H1 (cell line): ENCODE measurements around the gene IL17REL. TPM values are rescaled to one million over a fixed set of nuclear protein-coding genes. Genes with fewer than 3 reads are reported as not detected.

ENCODE experiments used
- CTCF ChIA-PET: fragments of 300-600 bp; sonication (Branson Sonifier 250); formaldehyde crosslinking; loops from one replicate; lab custom pipeline; 2021; ENCODE audit not compliant: partially characterized antibody; lab: Charles Lee
- POLR2A ChIA-PET: fragments of 300-600 bp; sonication (Branson Sonifier 250); formaldehyde crosslinking; loops from one replicate; lab custom pipeline; 2021; ENCODE audit warnings: inconsistent platforms; ENCODE audit not compliant: partially characterized antibody; lab: Charles Lee
- DNase-seq, 2 experiments: peaks; one replicate each; pipeline versions ENCODE4 v3.0.0 to v3.0.0-alpha.2; 2010 to 2022; ENCODE audit warnings: low spot score in 2 of 2, low read depth in 1 of 2, mixed read lengths in 1 of 2
- FAIRE-seq: peaks from 2 replicates; lab custom pipeline; 2011; peaks lifted over from hg19 to GRCh38; lab: Jason Lieb, UNC
- H2AFZ ChIP-seq: 2 replicates; pipeline ENCODE4 v1.8.1; 2012; ENCODE audit warnings: low read length, inconsistent platforms
- H2AK5ac ChIP-seq: 2 replicates; pipeline ENCODE4 v1.6.1; 2013; ENCODE audit warnings: low read depth, low read length
- H2BK120ac ChIP-seq: replicated peaks from 2 replicates; pipeline ENCODE3; 2013; ENCODE audit warnings: low read depth, low read length, inconsistent platforms
- H2BK12ac ChIP-seq: 2 replicates; pipeline ENCODE4 v1.6.1; 2013; ENCODE audit warnings: low read depth, low read length
- H2BK15ac ChIP-seq: 2 replicates; pipeline ENCODE4 v1.6.1; 2013; ENCODE audit warnings: low read length
- H2BK20ac ChIP-seq: 2 replicates; pipeline ENCODE4 v1.6.1; 2013; ENCODE audit warnings: low read length
- H2BK5ac ChIP-seq: 2 replicates; pipeline ENCODE4 v1.6.1; 2013; ENCODE audit warnings: low read depth, low read length
- H3K14ac ChIP-seq: 2 replicates; pipeline ENCODE4 v1.6.1; 2013; ENCODE audit warnings: inconsistent platforms; ENCODE audit not compliant: insufficient read length
- H3K18ac ChIP-seq: 2 replicates; pipeline ENCODE4 v1.6.1; 2013; ENCODE audit warnings: low read length; ENCODE audit errors: extremely low read depth
- H3K23ac ChIP-seq: 2 replicates; pipeline ENCODE4 v1.6.1; 2013; ENCODE audit warnings: inconsistent platforms; ENCODE audit not compliant: insufficient read length
- H3K23me2 ChIP-seq: 2 replicates; pipeline ENCODE4 v1.6.1; 2013; ENCODE audit warnings: low read depth, low read length
- H3K27ac ChIP-seq: 2 replicates; pipeline ENCODE4 v1.6.1; 2011; ENCODE audit warnings: low read depth, low read length, inconsistent platforms
- H3K27me3 ChIP-seq, 4 experiments: replicated peaks in 1 of 4; 1 replicate in 1 of 4; 2 replicates in 3 of 4; pipeline versions ENCODE4 v1.6.1 to v1.8.1; 2011 to 2013; ENCODE audit warnings: low read length in 3 of 4, mild to moderate bottlenecking in 3 of 4, inconsistent platforms in 2 of 4, mixed read lengths in 2 of 4, moderate library complexity in 1 of 4; ENCODE audit not compliant: control insufficient read depth in 3 of 4, insufficient read depth in 3 of 4; ENCODE audit errors: extremely low read depth in 1 of 4
- H3K36me3 ChIP-seq, 4 experiments: 2 replicates each; pipeline versions ENCODE4 v1.6.1 to v1.8.1; 2011 to 2013; ENCODE audit warnings: mild to moderate bottlenecking in 4 of 4, low read length in 3 of 4, moderate library complexity in 2 of 4, control low read depth in 1 of 4, inconsistent platforms in 1 of 4; ENCODE audit not compliant: insufficient read depth in 4 of 4, control insufficient read depth in 2 of 4
- H3K4ac ChIP-seq: replicated peaks from 2 replicates; pipeline ENCODE3; 2013; ENCODE audit warnings: low read length, low read depth, mixed read lengths, inconsistent platforms; ENCODE audit not compliant: insufficient read length
- H3K4me1 ChIP-seq, 4 experiments: replicated peaks in 1 of 4; 1 replicate in 1 of 4; 2 replicates in 3 of 4; pipeline versions ENCODE4 v1.6.1 to v1.8.1; 2011 to 2013; ENCODE audit warnings: low read length in 3 of 4, inconsistent platforms in 2 of 4, mixed read lengths in 1 of 4; ENCODE audit not compliant: insufficient read depth in 4 of 4, control insufficient read depth in 3 of 4
- H3K4me2 ChIP-seq, 2 experiments: 2 replicates each; pipeline versions ENCODE4 v1.6.1 to v1.8.1; 2011 to 2013; ENCODE audit warnings: low read depth in 2 of 2, low read length in 2 of 2, control low read depth in 1 of 2, inconsistent platforms in 1 of 2, mild to moderate bottlenecking in 1 of 2; ENCODE audit not compliant: insufficient read depth in 1 of 2
- H3K4me3 ChIP-seq, 4 experiments: fragments of 200-600, 300-600 bp in 1 of 4; sonication (generic), shearing (Covaris generic), sonication (Bioruptor Twin) in 1 of 4; 2 replicates each; pipeline versions ENCODE4 v1.5.1 to v1.8.1; 2011 to 2016; ENCODE audit warnings: low read length in 4 of 4, low read depth in 3 of 4, control low read depth in 2 of 4, inconsistent platforms in 2 of 4, mild to moderate bottlenecking in 2 of 4, mixed read lengths in 1 of 4, moderate library complexity in 1 of 4; ENCODE audit not compliant: insufficient read depth in 2 of 4; ENCODE audit errors: extremely low read depth in 1 of 4
- H3K56ac ChIP-seq: replicated peaks from 2 replicates; pipeline ENCODE3; 2013; ENCODE audit warnings: low read depth, mild to moderate bottlenecking, mixed read lengths, low read length, inconsistent platforms; ENCODE audit not compliant: insufficient read length
- H3K79me1 ChIP-seq: 2 replicates; pipeline ENCODE4 v1.6.1; 2013; ENCODE audit warnings: low read depth, low read length, control low read depth
- H3K79me2 ChIP-seq, 2 experiments: 2 replicates each; pipeline versions ENCODE4 v1.6.1 to v1.8.1; 2012 to 2013; ENCODE audit warnings: low read length in 2 of 2, mild to moderate bottlenecking in 2 of 2, inconsistent platforms in 1 of 2; ENCODE audit not compliant: insufficient read depth in 2 of 2, control insufficient read depth in 1 of 2
- H3K9ac ChIP-seq, 4 experiments: replicated peaks in 1 of 4; 1 replicate in 1 of 4; 2 replicates in 3 of 4; pipeline versions ENCODE4 v1.6.1 to v1.8.1; 2011 to 2013; ENCODE audit warnings: low read depth in 3 of 4, low read length in 3 of 4, control low read depth in 2 of 4, mild to moderate bottlenecking in 2 of 4, moderate library complexity in 2 of 4, inconsistent platforms in 1 of 4; ENCODE audit errors: extremely low read depth in 1 of 4
- H3K9me3 ChIP-seq, 2 experiments: 2 replicates each; pipeline versions ENCODE4 v1.6.1 to v1.8.1; 2012 to 2013; ENCODE audit warnings: mild to moderate bottlenecking in 2 of 2, moderate library complexity in 2 of 2, control low read depth in 1 of 2, inconsistent platforms in 1 of 2, low read depth in 1 of 2, low read length in 1 of 2, mixed read lengths in 1 of 2; ENCODE audit not compliant: insufficient read depth in 2 of 2
- H4K20me1 ChIP-seq, 2 experiments: replicated peaks in 1 of 2; 2 replicates each; pipeline versions ENCODE3 to v1.8.1; 2011 to 2013; ENCODE audit warnings: inconsistent platforms in 2 of 2, low read length in 2 of 2, mild to moderate bottlenecking in 1 of 2; ENCODE audit not compliant: insufficient read depth in 2 of 2, control insufficient read depth in 1 of 2
- H4K5ac ChIP-seq: 2 replicates; pipeline ENCODE4 v1.6.1; 2013; ENCODE audit warnings: low read length, low read depth, mixed read lengths, inconsistent platforms; ENCODE audit not compliant: insufficient read length
- H4K8ac ChIP-seq: 2 replicates; pipeline ENCODE4 v1.8.0; 2013; ENCODE audit warnings: mild to moderate bottlenecking, moderate library complexity, low read length, inconsistent platforms; ENCODE audit not compliant: insufficient read depth; ENCODE audit errors: extremely low read depth
- H4K91ac ChIP-seq: replicated peaks from 2 replicates; pipeline ENCODE3; 2013; ENCODE audit warnings: low read length, mixed read lengths, inconsistent platforms; ENCODE audit not compliant: insufficient read length
- HDAC2 ChIP-seq, 2 experiments: fragments of 300-600 bp in 1 of 2; sonication (generic) in 1 of 2; IDR thresholded peaks; 2 replicates each; pipeline ENCODE4 v1.6.1; 2011 to 2012; ENCODE audit warnings: low read depth in 2 of 2, low read length in 2 of 2, mild to moderate bottlenecking in 2 of 2, moderate library complexity in 2 of 2, borderline replicate concordance in 1 of 2, inconsistent platforms in 1 of 2
- RAD21 ChIP-seq, 2 experiments: IDR thresholded peaks in 1 of 2; conservative IDR thresholded peaks in 1 of 2; 2 replicates each; pipeline ENCODE4 v1.6.1; 2011; ENCODE audit warnings: low read depth in 2 of 2, low read length in 2 of 2, improper control_type of control experiment in 1 of 2, inconsistent platforms in 1 of 2, mild to moderate bottlenecking in 1 of 2, moderate library complexity in 1 of 2
- RXRA ChIP-seq: IDR thresholded peaks from 2 replicates; pipeline ENCODE4 v1.6.1; 2011; ENCODE audit warnings: low read depth, mild to moderate bottlenecking, low read length, moderate library complexity; ENCODE audit not compliant: insufficient read depth
- SRF ChIP-seq: IDR thresholded peaks from 2 replicates; pipeline ENCODE4 v1.6.1; 2011; ENCODE audit warnings: mild to moderate bottlenecking, low read depth, low read length, moderate library complexity
- SUZ12 ChIP-seq: fragments of 200-600 bp; sonication (generic); IDR thresholded peaks from 2 replicates; pipeline ENCODE4 v1.6.1; 2012; ENCODE audit warnings: mild to moderate bottlenecking, inconsistent platforms, low read length, moderate library complexity, mixed read lengths
- TAF1 ChIP-seq: IDR thresholded peaks from 2 replicates; pipeline ENCODE4 v1.6.1; 2011; ENCODE audit warnings: mild to moderate bottlenecking, low read depth, low read length
- TAF7 ChIP-seq: optimal IDR thresholded peaks from 2 replicates; pipeline ENCODE3; 2011; ENCODE audit warnings: low read depth, mild to moderate bottlenecking, inconsistent platforms, low read length, moderate library complexity, borderline replicate concordance
- TCF12 ChIP-seq: IDR thresholded peaks from 2 replicates; pipeline ENCODE4 v1.6.1; 2011; ENCODE audit warnings: low read depth, mild to moderate bottlenecking, low read length
- WGBS, 2 experiments: shearing (Covaris generic) in 1 of 2; methylation state at CpG; one replicate each; pipeline versions ENCODE4 v1.1.6 to v1.1.7; 2013 to 2015; ENCODE audit warnings: low lambda C conversion rate in 2 of 2, mixed read lengths in 2 of 2, inconsistent platforms in 1 of 2, low coverage in 1 of 2, missing lambda C conversion rate in 1 of 2; ENCODE audit not compliant: insufficient replicate concordance in 2 of 2, insufficient coverage in 1 of 2, insufficient read length in 1 of 2; ENCODE audit errors: extremely low coverage in 1 of 2, missing lambda C conversion rate in 1 of 2; 5-methylcytosine and 5-hydroxymethylcytosine counted together
- polyA plus RNA-seq, 7 experiments: library from polyadenylated mRNA; depleted of rRNA in 3 of 7; stranded (reverse) in 5 of 7; unstranded in 2 of 7; fragments of >200 nt in 5 of 7; fragments of 200-250 nt in 2 of 7; gene quantifications; 1 replicate in 5 of 7; 2 replicates in 1 of 7; 4 replicates in 1 of 7; pipeline versions ENCODE4 v1.2.1 to v1.2.3, GENCODE V29; 2011 to 2013; ENCODE audit warnings: missing spikeins in 2 of 7, mixed read lengths in 2 of 7
- total RNA-seq: library from RNA; stranded (reverse); fragmentation: NEBNext Ultra II Directional; extraction: Animal tissue kit (Norgen Biotek cat#: 25700); gene quantifications from 2 replicates; pipeline ENCODE4 v1.2.1, GENCODE V29; 2021
- TF ChIP-seq, protein P1 (sequence below): IDR thresholded peaks from 2 replicates; pipeline ENCODE4 v1.6.1; 2011; ENCODE audit warnings: low read length, improper control_type of control experiment

Gene IL17REL
- total and polyA plus RNA-seq, 2 of the 8 experiments (the other 6 are each of a cell fraction or from before 2014, with no cell fraction given) = 0.15 to 0.20 TPM

DNA sequence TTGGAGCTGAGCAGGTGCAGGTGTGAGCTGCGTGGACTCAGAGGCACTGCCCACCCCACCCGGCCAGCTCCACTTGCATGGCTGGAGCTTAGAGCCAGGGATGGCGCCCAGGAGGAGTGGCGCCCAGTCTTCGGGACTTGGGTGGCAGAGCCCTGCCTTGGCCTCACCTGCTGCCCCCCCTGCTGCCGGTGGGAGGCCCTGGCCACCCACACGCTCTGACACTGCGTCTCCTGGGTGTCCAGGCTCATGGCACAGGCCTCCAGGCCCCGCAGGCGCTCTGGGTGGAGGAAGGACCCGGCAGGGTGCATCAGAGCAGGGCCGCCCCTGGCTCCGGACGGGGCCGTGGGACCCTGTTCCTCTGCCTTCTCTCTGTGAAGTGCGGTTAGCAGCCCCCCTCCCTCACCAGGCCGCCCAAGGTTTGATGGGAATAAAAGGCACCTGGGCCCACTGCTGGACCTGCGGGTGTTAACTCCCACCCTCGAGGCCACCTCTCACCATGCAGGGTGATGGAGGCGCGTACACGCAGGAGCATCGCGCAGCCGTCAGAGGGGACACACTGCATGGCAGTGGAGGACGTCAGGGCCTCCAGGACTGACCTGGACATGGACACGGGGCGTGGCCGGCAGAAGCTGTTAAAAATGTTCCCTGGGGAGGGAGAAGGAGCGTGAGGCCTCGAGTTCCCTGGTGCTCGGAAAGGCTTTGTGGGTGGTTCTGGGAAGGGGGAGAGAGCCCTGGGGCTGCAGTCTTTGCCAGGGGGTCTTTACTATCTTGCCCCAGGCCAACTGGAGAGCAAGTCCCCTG lies 11.8 kb downstream of the IL17REL start:
- Histone ChIP-seq H4K5ac (no peak overlapping the region), H3K23me2 (peaks cover 13% of the 10 kb centered on the region), H4K8ac (peak overlapping the region; percentile 59; the same call in 1 of the 2 replicates), H3K79me2 (no peaks in the 10 kb centered on the region), H2BK15ac (no peak overlapping the region), H3K4me3 (no peak overlapping the region), H3K23ac (no peak overlapping the region), H3K4me2 (peak overlapping the region; percentile 56 to 85; a peak in 2 of 4 replicates), H3K9me3 (no peaks in the 10 kb centered on the region), H3K18ac (no peak overlapping the region), H2AFZ (no peak overlapping the region), H3K4me1 (peaks cover 0 to 15% (median 8%) of the 10 kb centered on the region in 4 experiments; a peak in 5 of 7 replicates), H3K4ac (no peak overlapping the region), H2AK5ac (0 out of 2 replicates have a peak overlapping the region, but pooled peaks have one; percentile 24), H3K27ac (no peak overlapping the region), H3K79me1 (no peaks in the 10 kb centered on the region), H4K20me1 (peaks cover 2 to 13% of the 10 kb centered on the region in 2 experiments), H3K36me3 (no peaks in the 10 kb centered on the region), H2BK20ac (no peak overlapping the region), H2BK12ac (0 out of 2 replicates have a peak overlapping the region, but pooled peaks have one; percentile 50), H3K14ac (no peak overlapping the region), H3K9ac (no peak overlapping the region), H3K27me3 (peaks cover 10 to 22% (median 12%) of the 10 kb centered on the region in 4 experiments; a peak in 6 of 7 replicates), H2BK5ac (no peak overlapping the region; the same call in 1 of the 2 replicates), H2BK120ac (no peak overlapping the region), H3K56ac (no peak overlapping the region), H4K91ac (peak overlapping the region; percentile 27)
- FAIRE-seq (no peak), DNase-seq (no peak)
- ChIA-PET CTCF (interaction anchor here (1.0 to 2.5 kb wide), 4 partner anchors 8 to 30 kb away, joined by 4 to 6 read pairs (median 4); no protein-coding TSS in a partner anchor), POLR2A (interaction anchor here (0.9 kb wide), 1 partner anchor 13 kb away, joined by 4 read pairs; no protein-coding TSS in a partner anchor)
- WGBS, 2 experiments = 84% methylated on average over 26 of the region's 32 CpGs; no CpG with 5 or more reads in 1 of the 2 experiments
- no peak for TF ChIP-seq RAD21 (IDR thresholded peaks at IDR 0.05 in 1 of 2, conservative IDR thresholded peaks at IDR 0.05 in 1 of 2; ENCODE audit: low read depth in 2 of 2, low read length in 2 of 2)
- TF ChIP-seq SUZ12 = no peak
- TF ChIP-seq RXRA = no peak
- TF ChIP-seq HDAC2 (IDR thresholded peaks at IDR 0.05; ENCODE audit: borderline replicate concordance in 1 of 2, low read depth in 2 of 2, low read length in 2 of 2) = no peak
- no peak for TF ChIP-seq SRF
- TF ChIP-seq TAF1 = no peak
- TF ChIP-seq, protein P1, sequence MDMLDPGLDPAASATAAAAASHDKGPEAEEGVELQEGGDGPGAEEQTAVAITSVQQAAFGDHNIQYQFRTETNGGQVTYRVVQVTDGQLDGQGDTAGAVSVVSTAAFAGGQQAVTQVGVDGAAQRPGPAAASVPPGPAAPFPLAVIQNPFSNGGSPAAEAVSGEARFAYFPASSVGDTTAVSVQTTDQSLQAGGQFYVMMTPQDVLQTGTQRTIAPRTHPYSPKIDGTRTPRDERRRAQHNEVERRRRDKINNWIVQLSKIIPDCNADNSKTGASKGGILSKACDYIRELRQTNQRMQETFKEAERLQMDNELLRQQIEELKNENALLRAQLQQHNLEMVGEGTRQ = no peak
- TF ChIP-seq TAF7 = no peak
- no peak for TF ChIP-seq TCF12
